Endodermal cell (in vitro differentiated cells): ENCODE results near the gene ARHGEF40. TPM values are rescaled to one million over a fixed set of nuclear protein-coding genes. Genes with fewer than 3 reads are reported as not detected.

Source experiments
- DNase-seq: peaks from one replicate; pipeline ENCODE4 v3.0.0-alpha.2; 2017
- H3K27ac ChIP-seq: 2 replicates; pipeline ENCODE4 v1.5.1; 2013; ENCODE audit warnings: mild to moderate bottlenecking, low read depth, low read length, moderate library complexity
- H3K27me3 ChIP-seq: 2 replicates; pipeline ENCODE4 v1.6.1; 2013; ENCODE audit warnings: mild to moderate bottlenecking, low read length, moderate library complexity; ENCODE audit not compliant: insufficient read depth, control insufficient read depth, poor library complexity, severe bottlenecking
- H3K36me3 ChIP-seq: 2 replicates; pipeline ENCODE4 v1.7.0; 2013; ENCODE audit warnings: mild to moderate bottlenecking, low read length, moderate library complexity; ENCODE audit not compliant: control insufficient read depth, insufficient read depth
- H3K4me1 ChIP-seq: one replicate; pipeline ENCODE4 v1.7.0; 2013; ENCODE audit warnings: low read length; ENCODE audit not compliant: control insufficient read depth, insufficient read depth
- H3K4me3 ChIP-seq: 2 replicates; pipeline ENCODE4 v1.5.1; 2013; ENCODE audit warnings: mild to moderate bottlenecking, low read length, moderate library complexity
- H3K9ac ChIP-seq: 2 replicates; pipeline ENCODE4 v1.6.1; 2013; ENCODE audit warnings: mild to moderate bottlenecking, low read length, moderate library complexity; ENCODE audit not compliant: poor library complexity, severe bottlenecking; ENCODE audit errors: extremely low read depth
- H3K9me3 ChIP-seq: 2 replicates; pipeline ENCODE4 v1.6.1; 2013; ENCODE audit warnings: mild to moderate bottlenecking, low read length, moderate library complexity; ENCODE audit not compliant: control insufficient read depth
- H3K27ac Mint-ChIP-seq: 2 replicates; pipeline ENCODE4 v1.8.0; 2020; ENCODE audit warnings: mixed read lengths
- H3K27me3 Mint-ChIP-seq: 2 replicates; pipeline ENCODE4 v1.8.0; 2021; ENCODE audit warnings: mild to moderate bottlenecking, mixed read lengths; ENCODE audit not compliant: insufficient read depth
- H3K36me3 Mint-ChIP-seq: 2 replicates; pipeline ENCODE4 v1.8.0; 2020; ENCODE audit warnings: low read depth, mixed read lengths
- H3K4me1 Mint-ChIP-seq: 2 replicates; pipeline ENCODE4 v1.8.0; 2020; ENCODE audit warnings: mixed read lengths
- H3K4me3 Mint-ChIP-seq: 2 replicates; pipeline ENCODE4 v1.8.0; 2020; ENCODE audit warnings: mild to moderate bottlenecking, moderate library complexity, mixed read lengths
- H3K9me3 Mint-ChIP-seq: 2 replicates; pipeline ENCODE4 v1.8.0; 2020; ENCODE audit warnings: mild to moderate bottlenecking, mixed read lengths
- WGBS, 2 experiments: methylation state at CpG; one replicate each; pipeline versions ENCODE4 v1.1.5 to v1.1.7; 2013; ENCODE audit warnings: missing lambda C conversion rate in 2 of 2, mixed read lengths in 1 of 2; ENCODE audit not compliant: insufficient coverage in 1 of 2, insufficient read length in 1 of 2; 5-methylcytosine and 5-hydroxymethylcytosine counted together
- total RNA-seq, 2 donors: library from RNA; stranded (reverse); fragmentation: NEBNext Ultra II Directional in 1 of 2; extraction: Animal tissue kit (Norgen Biotek cat#: 25700) in 1 of 2; gene quantifications; 2 replicates in 1 of 2; 3 replicates in 1 of 2; pipeline ENCODE4 v1.2.1, GENCODE V29; 2021
- TF ChIP-seq, protein P1 (sequence below): fragments of 200-600 bp; sonication (generic); conservative IDR thresholded peaks from 2 replicates; pipeline ENCODE4 v1.5.0; 2021; ENCODE audit warnings: antibody characterized with exemption, mild to moderate bottlenecking

The ARHGEF40 gene
- total RNA-seq, 2 donors from 2014 or later: 71.1 to 73.5 TPM

DNA sequence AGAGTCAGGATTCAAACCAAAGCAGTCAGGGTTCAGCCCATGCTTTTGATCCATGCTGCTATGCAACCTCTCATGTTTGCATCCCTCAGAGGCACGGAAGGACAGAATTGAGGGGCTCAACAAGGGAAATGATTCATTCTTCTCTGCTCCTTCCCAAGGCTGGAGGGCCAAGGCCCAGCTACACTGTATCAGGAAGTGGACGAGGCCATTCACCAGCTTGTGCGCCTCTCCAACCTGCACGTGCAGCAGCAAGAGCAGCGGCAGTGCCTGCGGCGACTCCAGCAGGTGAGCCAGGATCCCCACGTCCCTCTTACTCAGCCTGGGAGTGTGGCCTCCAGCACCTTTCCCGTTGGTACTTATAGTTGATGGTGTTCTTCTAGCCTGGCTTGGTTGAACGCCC is 8.6 kb downstream of the ARHGEF40 start:
- 95% methylated on average over 7 to 10 of the region's 10 CpGs for WGBS, 2 experiments
- H3K27ac ChIP-seq: no peak overlapping the region
- no peaks in the 10 kb centered on the region for H3K4me1 Mint-ChIP-seq

DNA sequence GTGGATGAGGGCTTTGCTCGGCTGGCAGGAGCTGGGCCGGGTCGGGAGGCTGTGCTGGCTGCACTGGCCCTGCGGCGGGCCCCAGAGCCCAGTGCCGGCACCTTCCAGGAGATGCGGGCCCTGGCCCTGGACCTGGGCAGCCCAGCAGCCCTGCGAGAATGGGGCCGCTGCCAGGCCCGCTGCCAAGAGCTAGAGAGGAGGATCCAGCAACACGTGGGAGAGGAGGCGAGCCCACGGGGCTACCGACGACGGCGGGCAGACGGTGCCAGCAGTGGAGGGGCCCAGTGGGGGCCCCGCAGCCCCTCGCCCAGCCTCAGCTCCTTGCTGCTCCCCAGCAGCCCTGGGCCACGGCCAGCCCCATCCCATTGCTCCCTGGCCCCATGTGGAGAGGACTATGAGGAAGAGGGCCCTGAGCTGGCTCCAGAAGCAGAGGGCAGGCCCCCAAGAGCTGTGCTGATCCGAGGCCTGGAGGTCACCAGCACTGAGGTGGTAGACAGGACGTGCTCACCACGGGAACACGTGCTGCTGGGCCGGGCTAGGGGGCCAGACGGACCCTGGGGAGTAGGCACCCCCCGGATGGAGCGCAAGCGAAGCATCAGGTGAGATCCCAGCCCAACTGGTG is 11.5 kb downstream of the ARHGEF40 start:
- Histone ChIP-seq H3K4me3 (no peak overlapping the region), H3K9ac (no peak overlapping the region), H3K36me3 (peaks cover 92% of the 10 kb centered on the region), H3K9me3 (no peaks in the 10 kb centered on the region), H3K27me3 (no peaks in the 10 kb centered on the region), H3K4me1 (no peaks in the 10 kb centered on the region), H3K27ac (no peak overlapping the region)
- no peak for DNase-seq
- WGBS, 2 experiments: 92 to 95% methylated on average over 22 to 30 of the region's 30 CpGs
- Mint-ChIP-seq H3K36me3 (peaks cover 80% of the 10 kb centered on the region), H3K4me3 (no peak overlapping the region), H3K4me1 (no peaks in the 10 kb centered on the region), H3K27ac (no peak overlapping the region), H3K9me3 (no peaks in the 10 kb centered on the region), H3K27me3 (no peaks in the 10 kb centered on the region)
- TF ChIP-seq, protein P1, sequence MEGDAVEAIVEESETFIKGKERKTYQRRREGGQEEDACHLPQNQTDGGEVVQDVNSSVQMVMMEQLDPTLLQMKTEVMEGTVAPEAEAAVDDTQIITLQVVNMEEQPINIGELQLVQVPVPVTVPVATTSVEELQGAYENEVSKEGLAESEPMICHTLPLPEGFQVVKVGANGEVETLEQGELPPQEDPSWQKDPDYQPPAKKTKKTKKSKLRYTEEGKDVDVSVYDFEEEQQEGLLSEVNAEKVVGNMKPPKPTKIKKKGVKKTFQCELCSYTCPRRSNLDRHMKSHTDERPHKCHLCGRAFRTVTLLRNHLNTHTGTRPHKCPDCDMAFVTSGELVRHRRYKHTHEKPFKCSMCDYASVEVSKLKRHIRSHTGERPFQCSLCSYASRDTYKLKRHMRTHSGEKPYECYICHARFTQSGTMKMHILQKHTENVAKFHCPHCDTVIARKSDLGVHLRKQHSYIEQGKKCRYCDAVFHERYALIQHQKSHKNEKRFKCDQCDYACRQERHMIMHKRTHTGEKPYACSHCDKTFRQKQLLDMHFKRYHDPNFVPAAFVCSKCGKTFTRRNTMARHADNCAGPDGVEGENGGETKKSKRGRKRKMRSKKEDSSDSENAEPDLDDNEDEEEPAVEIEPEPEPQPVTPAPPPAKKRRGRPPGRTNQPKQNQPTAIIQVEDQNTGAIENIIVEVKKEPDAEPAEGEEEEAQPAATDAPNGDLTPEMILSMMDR: no peak

More for the DNA sequence above, 8.6 kb downstream of the ARHGEF40 start:
- TF ChIP-seq, protein P1: no peak
- Mint-ChIP-seq H3K27ac (no peak overlapping the region), H3K9me3 (no peaks in the 10 kb centered on the region), H3K36me3 (peaks cover 78% of the 10 kb centered on the region), H3K27me3 (no peaks in the 10 kb centered on the region), H3K4me3 (no peak overlapping the region)
- Histone ChIP-seq H3K4me3 (no peak overlapping the region), H3K9me3 (no peaks in the 10 kb centered on the region), H3K27me3 (no peaks in the 10 kb centered on the region), H3K36me3 (peaks cover 91% of the 10 kb centered on the region), H3K9ac (no peak overlapping the region), H3K4me1 (no peaks in the 10 kb centered on the region)
- no peak for DNase-seq

DNA sequence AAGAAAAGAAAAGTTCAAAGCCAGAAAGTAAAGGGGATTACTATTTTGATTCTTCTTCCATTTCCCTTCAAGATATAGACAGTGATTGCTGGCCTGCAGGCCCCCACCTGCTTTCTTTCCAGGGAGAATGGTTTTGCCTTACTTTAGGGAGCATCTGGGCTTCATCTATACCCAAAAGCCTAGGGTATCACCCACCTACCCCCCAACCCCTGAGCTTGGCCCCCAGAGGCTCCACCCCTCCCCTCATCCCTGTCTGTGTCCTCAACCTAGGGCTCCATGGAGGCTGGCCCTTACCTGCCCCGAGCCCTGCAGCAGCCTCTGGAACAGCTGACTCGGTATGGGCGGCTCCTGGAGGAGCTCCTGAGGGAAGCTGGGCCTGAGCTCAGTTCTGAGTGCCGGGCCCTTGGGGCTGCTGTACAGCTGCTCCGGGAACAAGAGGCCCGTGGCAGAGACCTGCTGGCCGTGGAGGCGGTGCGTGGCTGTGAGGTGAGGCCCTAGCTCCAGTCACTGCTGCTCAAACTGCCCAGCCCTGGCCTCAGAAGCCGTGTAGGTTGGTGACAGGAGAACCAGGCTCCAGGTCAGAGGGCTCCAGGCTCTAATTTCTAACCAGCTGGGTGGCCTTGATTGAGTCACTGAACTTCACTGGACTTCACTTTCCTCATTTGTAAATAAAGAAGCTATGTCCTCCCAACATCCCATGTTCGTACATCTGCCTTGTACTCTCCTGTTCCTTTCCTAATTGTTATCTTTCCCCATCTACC is 13.6 kb downstream of the ARHGEF40 start:
- Histone ChIP-seq H3K9ac (no peak overlapping the region), H3K4me1 (no peaks in the 10 kb centered on the region), H3K27ac (no peak overlapping the region), H3K9me3 (no peaks in the 10 kb centered on the region), H3K27me3 (no peaks in the 10 kb centered on the region), H3K4me3 (no peak overlapping the region), H3K36me3 (peaks cover 85% of the 10 kb centered on the region)
- WGBS, 2 experiments: 94 to 98% methylated on average over 9 to 11 of the region's 11 CpGs
- Mint-ChIP-seq H3K4me1 (no peaks in the 10 kb centered on the region), H3K4me3 (no peak overlapping the region), H3K27me3 (no peaks in the 10 kb centered on the region), H3K36me3 (peaks cover 76% of the 10 kb centered on the region), H3K27ac (no peak overlapping the region), H3K9me3 (no peaks in the 10 kb centered on the region)
- DNase-seq: no peak
- TF ChIP-seq, protein P1: no peak
